ENCODE measurements around the gene LY6G6F. TPM values are rescaled to one million over a fixed set of nuclear protein-coding genes. Genes with fewer than 3 reads are reported as not detected.

Gene LY6G6F
- total RNA-seq (not detected), polyA plus RNA-seq (not detected)

DNA sequence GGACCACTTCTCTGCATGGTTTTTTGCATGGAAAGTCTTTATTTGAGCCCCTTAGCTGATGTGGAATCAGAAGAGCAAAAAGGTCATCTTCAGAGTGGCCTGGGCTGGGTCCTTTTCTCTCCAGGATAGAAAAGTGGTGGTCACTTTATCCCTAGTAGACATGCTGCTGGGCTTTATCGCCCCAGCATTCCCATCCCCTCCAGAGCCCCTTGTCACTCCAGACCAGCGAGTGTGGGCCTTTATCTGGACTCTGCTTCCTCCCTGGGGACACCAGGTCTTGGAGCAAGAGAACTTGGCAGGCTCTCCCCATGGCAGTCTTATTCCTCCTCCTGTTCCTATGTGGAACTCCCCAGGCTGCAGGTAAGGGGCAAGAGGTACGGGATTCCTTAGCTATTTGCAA, at the start of gene LY6G6F:
TSS of gene LY6G6F (plus strand) at position 268 of the 400 bp plus-strand sequence. CDS start at position 309, 41 bp downstream.
- WGBS = 46% methylated on average over 3 of the region's 3 CpGs
- Histone ChIP-seq H3K27ac (ENCODE audit: low read depth) (no peak within 1 kb of the TSS), H3K4me3 (ENCODE audit: low read depth, low read length) (no peak within 1 kb of the TSS), H3K36me3 (ENCODE audit: insufficient read depth) (no peaks in the 10 kb centered on the region), H3K4me1 (ENCODE audit: insufficient read depth) (no peaks in the 10 kb centered on the region)
- no peak for DNase-seq (ENCODE audit: extremely low spot score)

GRCh38 chr6:31657406-31658157, 49.1 kb upstream of the LY6G6F start:
- no peak overlapping the region for H3K27ac ChIP-seq (ENCODE audit: low read depth)
- DNase-seq (ENCODE audit: extremely low spot score) = no peak
- H3K4me1 ChIP-seq (ENCODE audit: insufficient read depth) = peaks cover 3% of the 10 kb centered on the region
- H3K36me3 ChIP-seq (ENCODE audit: insufficient read depth) = no peaks in the 10 kb centered on the region
- H3K4me3 ChIP-seq (ENCODE audit: low read depth, low read length) = no peak overlapping the region
- 73% methylated on average over 6 of the region's 6 CpGs for WGBS

GRCh38 chr6:31658158-31658688, 48.4 kb upstream of the LY6G6F start:
- Histone ChIP-seq H3K4me3 (ENCODE audit: low read depth, low read length) (no peak overlapping the region), H3K36me3 (ENCODE audit: insufficient read depth) (no peaks in the 10 kb centered on the region), H3K27ac (ENCODE audit: low read depth) (no peak overlapping the region), H3K4me1 (ENCODE audit: insufficient read depth) (peaks cover 3% of the 10 kb centered on the region)
- no peak for DNase-seq (ENCODE audit: extremely low spot score)
- WGBS = 78% methylated on average over 4 of the region's 4 CpGs

DNA sequence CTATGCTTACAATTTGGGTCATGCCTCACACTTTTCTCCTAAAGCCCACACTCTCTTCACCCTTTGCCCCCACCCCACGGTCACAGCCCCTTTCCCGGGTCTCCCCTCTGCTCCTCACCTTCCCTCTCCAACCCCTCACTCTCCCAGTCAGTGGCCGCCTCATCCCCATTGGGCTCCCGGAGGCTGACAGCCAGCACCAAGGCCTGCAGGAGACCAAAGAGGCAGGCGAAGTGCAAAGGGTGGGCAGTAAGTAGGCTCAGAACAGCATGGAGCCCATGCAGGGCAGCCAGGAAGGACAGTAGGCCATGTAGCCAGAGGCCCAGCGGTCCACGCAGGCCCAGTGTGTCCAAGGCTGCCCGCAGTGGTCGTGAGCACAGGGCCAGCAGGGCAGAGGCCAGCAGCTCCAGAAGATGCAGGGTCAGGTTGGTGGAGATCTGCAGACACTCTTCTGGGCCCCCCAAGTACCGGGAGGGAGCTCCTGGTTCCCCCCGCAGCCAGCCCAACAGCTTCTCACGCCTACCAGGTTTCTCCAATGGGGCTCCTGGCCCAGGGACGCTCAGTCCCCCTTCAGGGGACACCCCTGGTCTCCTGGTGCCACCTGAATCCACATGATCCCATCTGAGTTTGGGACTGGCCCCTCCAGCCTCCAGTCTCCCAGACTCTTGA, 47.5 kb upstream of the LY6G6F start:
- H3K4me1 ChIP-seq (ENCODE audit: insufficient read depth) = peaks cover 3% of the 10 kb centered on the region
- DNase-seq (ENCODE audit: extremely low spot score) = no peak
- H3K4me3 ChIP-seq (ENCODE audit: low read depth, low read length) = peak overlapping the region; percentile 21
- H3K36me3 ChIP-seq (ENCODE audit: insufficient read depth) = no peaks in the 10 kb centered on the region
- 83% methylated on average over 13 of the region's 13 CpGs for WGBS
- no peak overlapping the region for H3K27ac ChIP-seq (ENCODE audit: low read depth)

DNA sequence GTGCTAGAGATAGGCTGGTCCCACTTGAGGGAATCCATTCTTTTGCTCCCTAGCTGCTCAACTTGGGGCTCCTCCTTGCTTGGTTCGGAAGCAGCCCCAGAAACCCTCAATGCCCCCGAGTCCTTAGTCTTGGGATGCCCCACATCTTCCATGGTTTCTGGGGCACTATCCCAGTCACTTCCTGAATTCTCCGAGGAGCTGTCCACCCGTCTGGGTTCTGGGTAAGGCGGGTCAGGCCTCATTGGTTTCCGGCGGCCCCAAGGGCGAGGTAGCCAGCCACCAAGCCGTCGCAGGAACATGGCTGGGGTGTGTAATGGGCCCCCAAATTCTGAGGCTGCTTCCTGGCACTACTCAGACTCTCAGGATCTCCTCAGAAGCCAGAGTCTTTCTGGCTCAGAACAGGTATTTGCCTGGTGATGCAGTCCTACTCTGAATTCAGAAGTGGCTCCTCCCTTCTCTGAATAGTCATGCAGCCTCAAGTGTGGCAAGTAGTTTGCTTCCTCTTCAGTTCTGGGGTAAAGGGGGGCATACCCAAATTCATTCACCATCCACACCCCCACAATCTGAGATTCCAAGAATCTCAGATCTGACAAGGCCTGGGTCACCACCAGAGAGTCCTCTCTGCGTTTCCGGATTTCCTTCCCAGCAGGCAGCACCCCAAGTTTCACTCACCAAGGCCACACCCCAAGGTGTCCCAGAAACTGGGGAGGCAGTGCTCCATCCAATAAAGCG, 46.9 kb upstream of the LY6G6F start:
- no peak for DNase-seq (ENCODE audit: extremely low spot score)
- WGBS = 21% methylated on average over 13 of the region's 13 CpGs
- peak overlapping the region; percentile 92 for H3K27ac ChIP-seq (ENCODE audit: low read depth)
- H3K4me1 ChIP-seq (ENCODE audit: insufficient read depth) = peaks cover 3% of the 10 kb centered on the region
- no peaks in the 10 kb centered on the region for H3K36me3 ChIP-seq (ENCODE audit: insufficient read depth)
- peak overlapping the region; percentile 81 for H3K4me3 ChIP-seq (ENCODE audit: low read depth, low read length)

GRCh38 chr6:31660381-31661261, 46.0 kb upstream of the LY6G6F start, which contains the start of gene C6orf47:
Gene C6orf47, minus strand, starts transcription at chr6:31660778. Its CDS starts 831 bp downstream, at chr6:31659947.
- under 1% methylated on average over 52 of the region's 52 CpGs for WGBS
- Histone ChIP-seq H3K27ac (ENCODE audit: low read depth) (peak within 1 kb of the TSS; percentile 92), H3K4me1 (ENCODE audit: insufficient read depth) (peaks cover 3% of the 10 kb centered on the region), H3K36me3 (ENCODE audit: insufficient read depth) (no peaks in the 10 kb centered on the region), H3K4me3 (ENCODE audit: low read depth, low read length) (peak within 1 kb of the TSS; percentile 81)
- peak; percentile 54 for DNase-seq (ENCODE audit: extremely low spot score)

GRCh38 chr6:31661262-31662123, 45.2 kb upstream of the LY6G6F start:
- WGBS = 75% methylated on average over 12 of the region's 12 CpGs

GRCh38 chr6:31662124-31662723, 44.4 kb upstream of the LY6G6F start:
- 90% methylated on average over 12 of the region's 12 CpGs for WGBS
- Histone ChIP-seq H3K4me1 (ENCODE audit: insufficient read depth) (peaks cover 3% of the 10 kb centered on the region), H3K36me3 (ENCODE audit: insufficient read depth) (no peaks in the 10 kb centered on the region), H3K4me3 (ENCODE audit: low read depth, low read length) (no peak overlapping the region), H3K27ac (ENCODE audit: low read depth) (no peak overlapping the region)
- no peak for DNase-seq (ENCODE audit: extremely low spot score)

More at GRCh38 chr6:31661262-31662123, 45.2 kb upstream of the LY6G6F start:
- Histone ChIP-seq H3K36me3 (ENCODE audit: insufficient read depth) (no peaks in the 10 kb centered on the region), H3K27ac (ENCODE audit: low read depth) (peak overlapping the region; percentile 92), H3K4me1 (ENCODE audit: insufficient read depth) (peaks cover 3% of the 10 kb centered on the region), H3K4me3 (ENCODE audit: low read depth, low read length) (peak overlapping the region; percentile 81)
- no peak for DNase-seq (ENCODE audit: extremely low spot score)

GRCh38 chr6:31663126-31663960, 43.3 kb upstream of the LY6G6F start:
- Histone ChIP-seq H3K36me3 (ENCODE audit: insufficient read depth) (no peaks in the 10 kb centered on the region), H3K27ac (ENCODE audit: low read depth) (peak overlapping the region; percentile 49), H3K4me1 (ENCODE audit: insufficient read depth) (peaks cover 3% of the 10 kb centered on the region), H3K4me3 (ENCODE audit: low read depth, low read length) (peak overlapping the region; percentile 80)
- 56% methylated on average over 9 of the region's 9 CpGs for WGBS
- no peak for DNase-seq (ENCODE audit: extremely low spot score)

DNA sequence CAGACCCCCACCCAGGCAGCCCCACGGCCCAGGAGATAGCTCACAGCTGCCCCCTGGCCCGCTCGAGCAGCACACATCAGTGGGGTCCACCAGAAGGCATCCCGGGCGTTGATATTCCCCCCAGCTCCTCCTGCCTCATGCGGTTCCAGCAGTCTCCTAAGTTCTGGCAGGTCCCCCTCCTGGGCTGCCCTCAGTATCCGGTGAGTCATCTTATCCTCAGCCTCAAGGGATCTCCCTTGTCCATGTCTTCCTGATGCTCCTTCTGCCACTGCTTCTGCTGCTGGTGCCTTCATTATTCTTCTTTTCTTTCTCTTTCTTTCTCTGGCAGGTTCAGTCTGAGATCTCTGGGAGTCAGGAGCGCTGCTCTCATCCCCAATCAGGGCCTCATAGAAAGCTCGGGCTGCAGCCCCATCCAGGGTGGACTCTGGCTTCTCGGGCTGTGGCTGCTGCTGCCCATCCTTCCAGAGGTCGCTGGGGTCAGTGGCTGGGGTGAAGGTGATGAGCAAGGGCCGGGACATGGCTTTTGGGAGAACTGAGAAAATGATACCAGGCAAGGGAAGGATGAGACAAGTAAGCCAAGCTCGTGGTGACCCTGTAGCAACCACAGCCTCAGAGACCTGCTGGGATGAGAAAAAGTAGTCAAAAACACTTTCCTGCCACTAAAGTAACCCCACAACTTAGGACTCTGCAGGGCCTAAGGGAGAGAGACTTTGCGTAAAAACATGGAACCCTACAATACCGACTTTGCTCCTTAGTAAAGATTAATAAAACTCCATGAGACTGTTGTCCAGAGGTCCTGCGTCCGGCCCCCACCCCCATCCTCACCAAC, 42.5 kb upstream of the LY6G6F start:
- Histone ChIP-seq H3K36me3 (ENCODE audit: insufficient read depth) (peaks cover 1% of the 10 kb centered on the region), H3K4me1 (ENCODE audit: insufficient read depth) (peaks cover 3% of the 10 kb centered on the region), H3K4me3 (ENCODE audit: low read depth, low read length) (peak overlapping the region; percentile 80), H3K27ac (ENCODE audit: low read depth) (peak overlapping the region; percentile 92)
- 10% methylated on average over 17 of the region's 17 CpGs for WGBS
- no peak for DNase-seq (ENCODE audit: extremely low spot score)

Measured in urinary bladder (tissue), 4 donors.